ENCODE results near the gene MRPS5. TPM values are rescaled to one million over a fixed set of nuclear protein-coding genes. Genes with fewer than 3 reads are reported as not detected.
A peak's percentile ranks its signal among the peaks of the same experiment; 100 is the strongest.
"Not testable (repeated sequence)": the region's sequence is repeated elsewhere in the genome, so short reads cannot be mapped to it uniquely, and the experiment has no call there.

Gene MRPS5
- total RNA-seq, 1 donor from 2014 or later, result 39.5 TPM

DNA sequence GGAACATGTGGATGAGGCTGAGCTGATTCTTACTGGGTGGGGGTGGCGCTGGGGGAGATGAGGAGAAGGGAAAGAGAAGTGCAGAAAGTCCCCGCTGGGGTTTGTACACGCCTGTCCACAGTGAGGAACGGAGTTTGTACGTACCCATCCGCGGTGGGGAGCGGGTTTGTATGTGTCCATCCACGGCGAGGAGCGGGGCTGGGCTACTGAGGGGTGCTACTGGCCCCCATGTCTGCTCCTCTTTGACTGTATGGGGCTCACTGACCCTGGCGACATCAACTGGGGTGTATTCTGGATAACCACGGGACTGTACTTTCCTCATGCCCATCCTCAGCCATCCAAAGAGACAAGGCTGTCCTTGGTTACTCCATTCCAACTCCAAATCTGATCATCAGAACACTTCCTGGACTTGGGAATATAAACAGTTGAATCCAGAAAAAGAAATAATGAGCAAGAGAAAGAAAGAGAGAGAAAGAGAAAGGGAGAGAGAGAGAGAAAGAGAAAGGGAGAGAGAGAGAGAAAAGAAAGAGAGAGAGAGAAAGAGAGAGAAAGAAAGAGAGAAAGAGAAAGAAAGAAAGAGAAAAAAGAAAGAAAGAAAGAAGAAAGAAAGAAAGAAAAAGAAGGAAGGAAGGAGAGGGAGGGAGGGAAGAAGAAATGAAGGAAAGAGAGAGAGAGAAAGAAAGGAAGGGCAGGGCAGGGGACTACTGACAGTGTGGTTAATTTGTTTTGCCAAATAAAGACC lies 75.1 kb downstream of the MRPS5 start:
- ATAC-seq, result no peak

GRCh38 chr2:95044601-95045000 lies 77.0 kb downstream of the MRPS5 start:
- ATAC-seq, result no peak

DNA sequence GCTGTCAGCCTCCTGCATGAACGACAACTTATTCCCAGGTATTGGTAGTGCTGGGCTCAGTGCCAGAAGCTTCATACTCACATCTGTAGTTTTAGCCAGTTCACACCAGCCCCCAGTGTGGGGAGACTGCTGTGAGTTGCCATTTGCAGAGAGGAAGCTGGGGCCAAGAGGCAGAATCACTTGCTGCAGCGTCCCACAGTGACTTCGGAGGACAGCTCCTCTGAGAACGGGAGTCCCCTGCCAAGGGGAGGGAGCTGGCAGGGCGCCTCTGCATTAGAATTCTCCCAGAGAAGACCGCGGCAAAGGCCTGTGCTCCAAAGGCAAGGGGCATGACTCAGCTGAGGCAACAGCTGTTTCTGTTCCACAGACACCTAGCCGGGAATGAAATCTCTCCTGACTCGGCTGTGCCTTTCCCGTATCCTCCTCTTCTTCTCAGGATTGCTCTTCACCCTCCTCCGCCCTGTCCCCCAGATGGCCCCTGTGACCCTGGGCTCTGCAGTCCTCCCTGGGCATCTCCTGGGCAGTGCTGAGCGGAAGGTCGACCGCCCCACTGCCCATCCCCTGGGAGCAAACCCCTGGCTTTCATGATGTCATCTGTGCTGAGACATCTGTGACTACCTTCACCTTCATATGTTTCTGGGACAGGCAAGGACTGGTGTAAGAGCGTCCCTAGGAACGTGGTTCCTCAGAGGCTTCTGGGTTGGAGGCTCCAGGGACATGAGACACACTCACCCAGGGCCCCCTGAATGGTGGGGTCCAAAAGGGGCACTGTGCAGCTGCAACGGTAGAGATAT lies 78.1 kb downstream of the MRPS5 start:
- peak; percentile 72 for ATAC-seq

DNA sequence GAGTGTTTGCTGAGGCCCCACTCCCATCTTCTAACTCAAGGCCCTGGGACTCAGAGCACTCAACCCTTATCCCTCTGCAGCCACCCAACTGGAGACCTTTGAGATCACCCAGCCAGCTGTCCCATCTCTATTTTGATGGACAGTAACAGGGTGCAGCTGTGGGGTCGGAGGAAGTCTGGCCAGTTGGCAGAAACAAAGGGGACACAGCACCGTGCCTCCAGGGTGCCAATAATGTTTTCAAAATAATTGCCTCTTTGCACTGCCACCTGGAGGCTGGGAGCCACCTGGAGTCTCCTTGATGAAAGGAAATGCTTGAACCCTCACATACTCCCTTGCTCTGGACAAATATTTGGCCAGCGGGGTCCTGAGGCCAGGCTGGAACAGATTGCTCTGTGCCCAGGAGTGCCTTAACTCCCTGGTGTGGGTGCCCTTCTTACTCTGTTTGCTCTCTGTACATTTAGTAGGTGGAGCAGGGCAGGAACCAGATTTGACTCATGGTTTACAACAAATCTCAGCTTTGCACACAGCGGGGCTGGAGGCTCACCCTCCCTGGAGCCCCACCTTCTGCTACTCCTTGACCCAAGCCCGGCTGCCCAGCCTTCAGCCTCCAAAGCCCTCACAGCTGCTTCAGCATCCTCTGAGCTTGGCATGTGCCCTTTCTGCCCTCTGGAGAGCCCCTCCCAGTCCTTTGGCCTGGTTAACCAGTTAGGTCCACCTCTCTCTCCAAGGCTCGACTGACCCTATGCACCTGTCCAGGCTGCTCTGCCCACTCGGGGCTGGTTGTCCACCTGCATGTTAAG lies 78.9 kb downstream of the MRPS5 start:
- ATAC-seq, result peak; percentile 69

DNA sequence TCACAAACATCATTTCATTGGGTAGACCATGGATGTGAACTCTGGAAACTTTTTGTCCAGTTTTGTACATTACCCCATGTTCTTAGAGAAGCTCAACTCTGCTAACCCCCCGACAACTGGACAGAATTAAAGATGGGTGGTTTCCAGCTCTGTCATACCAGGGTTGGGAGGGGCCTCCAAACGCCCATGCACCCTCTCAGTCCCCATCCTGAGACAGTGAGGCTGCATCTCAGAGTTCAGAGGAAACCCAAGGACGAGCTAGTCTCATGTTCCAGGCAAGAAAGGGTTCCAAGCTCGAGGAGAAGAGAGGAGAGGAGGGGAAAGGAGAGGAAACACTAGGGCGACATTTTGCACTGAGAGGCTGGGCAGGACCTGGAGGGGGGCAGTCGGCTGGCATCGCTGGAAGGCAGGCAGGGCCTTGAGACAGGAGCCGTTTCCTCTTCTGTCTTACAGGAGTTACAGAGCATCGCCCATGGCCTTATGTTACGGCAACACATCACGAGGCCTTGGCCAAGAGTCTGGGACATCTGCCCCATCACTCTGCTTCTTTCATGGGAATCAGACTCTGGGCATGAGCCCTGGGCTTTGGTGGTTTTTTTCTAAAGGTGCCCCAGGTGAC lies 79.7 kb downstream of the MRPS5 start:
- ATAC-seq, result no peak

- no peak for ATAC-seq
These were observed 80.4 kb downstream of the MRPS5 start for GRCh38 chr2:95041060-95041823.

DNA sequence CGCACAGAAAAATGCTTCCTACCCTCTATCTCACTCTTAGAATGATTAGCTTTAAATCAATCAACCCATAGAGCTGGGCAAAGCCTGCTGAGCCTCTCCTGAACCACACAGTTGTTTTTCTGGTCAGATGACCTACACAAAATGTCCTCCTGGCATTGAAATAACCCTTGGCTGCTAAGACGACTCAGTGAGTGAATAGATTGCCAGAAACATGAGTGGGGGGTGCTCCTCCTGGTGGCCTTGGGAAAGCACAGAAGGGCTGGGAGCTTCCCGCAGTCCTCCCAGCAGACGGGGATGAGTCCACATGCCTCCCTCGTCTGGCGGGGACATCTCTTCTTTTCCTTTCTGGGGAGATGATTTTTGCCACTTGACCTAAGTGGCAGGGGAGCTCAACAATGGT lies 81.2 kb downstream of the MRPS5 start:
- no peak for ATAC-seq

GRCh38 chr2:95039978-95040377 lies 81.6 kb downstream of the MRPS5 start:
- no peak for ATAC-seq

DNA sequence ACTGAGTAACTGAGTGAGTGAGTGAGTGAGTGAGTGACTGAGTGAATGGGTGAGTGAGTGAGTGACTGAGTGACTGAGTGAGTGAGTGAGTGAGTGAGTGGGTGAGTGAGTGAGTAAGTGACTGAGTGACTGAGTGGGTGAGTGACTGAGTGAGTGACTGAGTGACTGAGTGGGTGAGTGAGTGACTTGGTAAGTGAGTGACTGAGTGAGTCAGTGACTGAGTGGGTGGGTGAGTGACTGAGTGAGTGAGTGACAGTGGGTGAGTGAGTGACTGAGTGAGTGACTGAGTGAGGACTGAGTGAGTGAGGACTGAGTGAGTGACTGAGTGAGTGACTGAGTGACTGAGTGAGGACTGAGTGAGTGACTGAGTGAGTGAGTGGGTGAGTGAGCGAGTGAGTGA lies 82.2 kb downstream of the MRPS5 start:
- no peak for ATAC-seq

DNA sequence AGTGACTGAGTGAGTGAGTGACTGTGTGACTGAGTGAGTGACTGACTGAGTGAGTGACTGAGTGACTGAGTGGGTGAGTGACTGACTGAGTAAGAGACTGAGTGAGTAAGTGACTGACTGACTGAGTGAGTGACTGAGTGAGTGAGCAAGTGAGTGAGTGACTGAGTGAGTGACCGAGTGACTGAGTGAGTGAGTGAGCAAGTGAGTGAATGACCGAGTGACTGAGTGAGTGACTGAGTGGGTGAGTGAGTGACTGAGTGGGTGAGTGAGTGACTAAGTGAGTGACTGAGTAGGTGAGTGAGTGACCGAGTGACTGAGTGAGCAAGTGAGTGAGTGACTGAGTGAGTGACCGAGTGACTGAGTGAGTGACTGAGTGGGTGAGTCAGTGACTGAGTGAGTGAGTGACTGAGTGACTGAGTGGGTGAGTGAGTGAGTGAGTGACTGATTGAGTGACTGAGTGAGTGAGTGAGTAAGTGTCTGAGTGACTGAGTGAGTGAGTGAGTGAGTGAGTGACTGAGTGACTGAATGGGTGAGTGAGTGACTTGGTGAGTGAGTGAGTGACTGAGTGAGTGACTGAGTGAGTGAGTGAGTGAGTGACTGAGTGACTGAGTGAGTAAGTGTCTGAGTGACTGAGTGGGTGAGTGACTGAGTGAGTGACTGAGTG lies 82.8 kb downstream of the MRPS5 start:
- no peak for ATAC-seq

DNA sequence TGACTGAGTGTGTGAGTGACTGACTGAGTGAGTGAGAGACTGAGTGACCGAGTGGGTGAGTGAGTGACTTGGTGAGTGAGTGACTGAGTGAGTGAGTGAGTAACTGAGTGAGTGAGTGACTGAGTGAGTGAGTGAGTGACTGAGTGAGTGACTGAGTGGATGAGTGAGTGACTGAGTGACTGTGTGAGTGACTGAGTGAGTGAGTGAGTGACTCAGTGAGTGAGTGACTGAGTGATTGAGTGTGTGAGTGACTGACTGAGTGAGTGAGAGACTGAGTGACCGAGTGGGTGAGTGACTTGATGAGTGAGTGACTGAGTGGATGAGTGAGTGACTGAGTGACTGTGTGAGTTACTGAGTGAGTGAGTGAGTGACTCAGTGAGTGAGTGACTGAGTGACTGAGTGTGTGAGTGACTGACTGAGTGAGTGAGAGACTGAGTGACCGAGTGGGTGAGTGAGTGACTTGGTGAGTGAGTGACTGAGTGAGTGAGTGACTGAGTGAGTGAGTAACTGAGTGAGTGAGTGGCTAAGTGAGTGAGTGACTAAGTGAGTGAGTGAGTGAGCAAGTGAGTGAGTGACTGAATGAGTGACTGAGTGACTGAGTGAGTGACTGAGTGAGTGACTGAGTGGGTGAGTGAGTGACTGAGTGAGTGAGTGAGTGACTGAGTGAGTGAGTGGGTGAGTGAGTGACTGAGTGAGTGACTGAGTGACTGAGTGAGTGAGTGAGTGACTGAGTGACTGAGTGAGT lies 83.6 kb downstream of the MRPS5 start:
- not testable (repeated sequence) for ATAC-seq

DNA sequence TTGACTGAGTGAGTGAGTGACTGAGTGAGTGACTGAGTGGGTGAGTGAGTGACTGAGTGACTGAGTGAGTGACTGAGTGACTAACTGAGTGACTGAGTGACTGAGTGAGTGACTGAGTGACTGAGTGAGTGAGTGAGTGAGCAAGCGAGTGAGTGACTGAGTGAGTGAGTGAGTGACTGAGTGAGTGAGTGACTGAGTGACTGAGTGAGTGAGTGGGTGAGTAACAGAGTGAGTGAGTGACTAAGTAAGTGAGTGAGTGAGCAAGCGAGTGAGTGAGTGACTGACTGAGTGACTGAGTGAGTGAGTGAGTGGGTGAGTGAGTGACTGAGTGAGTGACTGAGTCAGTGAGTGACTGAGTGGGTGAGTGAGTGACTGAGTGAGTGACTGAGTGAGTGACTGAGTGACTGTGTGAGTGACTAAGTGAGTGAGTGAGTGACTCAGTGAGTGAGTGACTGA lies 84.2 kb downstream of the MRPS5 start:
- ATAC-seq, result no peak

- ATAC-seq, result no peak
These were observed 84.8 kb downstream of the MRPS5 start for GRCh38 chr2:95036596-95037383.

Other genes starting within 250 kb of the MRPS5 start
- 382 TPM for gene MAL, start 96.1 kb downstream of the MRPS5 start, total RNA-seq
- 7.4 TPM for gene ZNF514, start 38.0 kb upstream of the MRPS5 start, total RNA-seq
- gene ZNF2, start 44.0 kb upstream of the MRPS5 start, total RNA-seq, result 1.6 TPM
- 1.3 TPM for gene ZNF892, start 85.7 kb upstream of the MRPS5 start, total RNA-seq
- gene PROM2, start 152.6 kb upstream of the MRPS5 start, total RNA-seq, result 100 TPM
- 0.96 TPM for gene KCNIP3, start 175.5 kb upstream of the MRPS5 start, total RNA-seq